ENCODE data around the gene RPAIN. TPM values are rescaled to one million over a fixed set of nuclear protein-coding genes. Genes with fewer than 3 reads are reported as not detected.

Gene RPAIN
- total and polyA plus RNA-seq, 5 donors from 2014 or later, result 32.3 to 79.3 (median 35.3) TPM

DNA sequence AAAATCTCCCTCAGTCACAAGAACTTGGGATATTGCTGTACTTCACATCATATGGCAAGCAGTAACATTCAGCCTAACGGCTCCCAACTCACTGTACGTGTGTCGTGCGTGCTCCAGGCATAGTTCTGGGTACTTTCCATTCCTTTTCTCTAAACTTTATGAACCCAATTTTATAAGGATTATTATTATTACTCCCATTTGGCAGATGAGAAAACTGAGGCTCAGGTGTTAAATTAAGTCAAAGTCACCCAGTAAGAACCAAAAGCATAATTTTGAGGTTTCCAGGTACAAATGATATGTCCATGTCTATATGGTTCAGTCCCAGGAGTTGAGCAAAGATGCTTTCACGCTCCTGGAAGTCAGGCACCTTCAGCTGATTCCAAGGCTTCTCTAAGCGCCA lies 23.7 kb downstream of the RPAIN start:
- Mint-ChIP-seq H3K9me3 (no peaks in the 10 kb centered on the region), H3K4me1 (peaks cover 0 to 14% (median 6%) of the 10 kb centered on the region in 4 donors), H3K27ac (no peak overlapping the region), H3K4me3 (no peak overlapping the region), H3K36me3 (peaks cover 30% of the 10 kb centered on the region), H3K27me3 (no peaks in the 10 kb centered on the region)
- ATAC-seq (ENCODE audit: low read depth in 2 of 2), result no peak
- peaks cover 39% of the 10 kb centered on the region for H3K36me3 ChIP-seq (ENCODE audit: control insufficient read depth, insufficient read depth, low read length)
- peaks cover 6% of the 10 kb centered on the region for H3K4me1 ChIP-seq (ENCODE audit: control insufficient read depth, insufficient read depth, low read length, poor library complexity, severe bottlenecking)
- H3K4me3 ChIP-seq (ENCODE audit: low read depth, low read length), result no peak overlapping the region
- no peaks in the 10 kb centered on the region for H3K27me3 ChIP-seq (ENCODE audit: control insufficient read depth, insufficient read depth, low read length)
- H3K9me3 ChIP-seq (ENCODE audit: control insufficient read depth in 2 of 2, low read length in 2 of 2), result no peaks in the 10 kb centered on the region
- no peak for DNase-seq
- no peak overlapping the region for H3K27ac ChIP-seq (ENCODE audit: insufficient read depth, low read length, poor library complexity, severe bottlenecking)

DNA sequence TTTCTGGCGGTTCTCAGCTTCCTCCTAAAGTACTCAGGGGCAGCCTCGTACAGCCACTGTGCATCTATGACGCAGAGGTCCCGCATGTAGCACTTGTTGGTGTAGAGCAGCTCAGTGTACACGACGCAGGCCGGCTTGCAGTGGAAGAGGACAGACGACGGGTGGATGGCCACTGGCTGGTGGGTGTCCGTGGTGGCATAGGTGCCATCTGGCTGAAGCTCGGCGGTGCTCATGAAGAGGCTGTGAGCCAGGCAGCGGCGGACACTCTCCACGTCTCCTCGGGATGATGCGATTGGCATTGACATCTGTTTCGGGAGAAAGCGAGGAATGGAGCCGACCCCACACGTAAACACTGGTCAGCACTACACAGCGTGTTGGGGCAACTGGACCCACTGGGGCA lies 24.2 kb downstream of the RPAIN start:
- Histone ChIP-seq H3K4me3 (ENCODE audit: low read depth, low read length) (no peak overlapping the region), H3K27me3 (ENCODE audit: control insufficient read depth, insufficient read depth, low read length) (no peaks in the 10 kb centered on the region), H3K4me1 (ENCODE audit: control insufficient read depth, insufficient read depth, low read length, poor library complexity, severe bottlenecking) (peaks cover 5% of the 10 kb centered on the region), H3K9me3 (ENCODE audit: control insufficient read depth in 2 of 2, low read length in 2 of 2) (no peaks in the 10 kb centered on the region), H3K36me3 (ENCODE audit: control insufficient read depth, insufficient read depth, low read length) (peaks cover 41% of the 10 kb centered on the region), H3K27ac (ENCODE audit: insufficient read depth, low read length, poor library complexity, severe bottlenecking) (no peak overlapping the region)
- Mint-ChIP-seq H3K36me3 (peaks cover 35% of the 10 kb centered on the region), H3K27ac (no peak overlapping the region), H3K4me1 (peaks cover 0 to 10% (median 5%) of the 10 kb centered on the region in 4 donors), H3K9me3 (no peaks in the 10 kb centered on the region), H3K4me3 (no peak overlapping the region), H3K27me3 (no peaks in the 10 kb centered on the region)
- DNase-seq (no peak), ATAC-seq (ENCODE audit: low read depth in 2 of 2) (no peak)

DNA sequence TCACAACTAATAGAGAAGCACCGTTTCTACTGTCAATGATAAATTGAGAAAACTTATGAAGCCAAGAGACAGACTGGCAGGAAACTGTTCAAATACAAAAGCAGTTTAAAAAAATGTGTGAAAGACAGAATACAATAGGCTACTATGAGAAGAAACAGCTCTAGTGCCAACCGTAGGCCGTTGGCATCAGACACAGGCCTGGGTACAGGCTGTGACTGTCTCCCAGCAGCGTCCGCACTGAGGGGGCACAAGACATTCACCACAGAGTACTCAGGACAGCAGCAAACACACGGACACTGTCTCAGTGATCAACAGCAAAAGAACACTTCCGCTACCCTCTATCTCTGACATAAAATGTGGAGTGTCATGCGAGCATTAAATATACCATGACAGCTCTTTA lies 26.8 kb downstream of the RPAIN start:
- Mint-ChIP-seq H3K9me3 (no peaks in the 10 kb centered on the region), H3K36me3 (peaks cover 53% of the 10 kb centered on the region), H3K4me3 (no peak overlapping the region), H3K27me3 (no peaks in the 10 kb centered on the region), H3K27ac (no peak overlapping the region), H3K4me1 (no peaks in the 10 kb centered on the region)
- no peak overlapping the region for H3K4me3 ChIP-seq (ENCODE audit: low read depth, low read length)
- no peak for DNase-seq
- H3K27ac ChIP-seq (ENCODE audit: insufficient read depth, low read length, poor library complexity, severe bottlenecking), result no peak overlapping the region
- H3K4me1 ChIP-seq (ENCODE audit: control insufficient read depth, insufficient read depth, low read length, poor library complexity, severe bottlenecking), result no peaks in the 10 kb centered on the region
- no peak for ATAC-seq (ENCODE audit: low read depth in 2 of 2)
- no peaks in the 10 kb centered on the region for H3K27me3 ChIP-seq (ENCODE audit: control insufficient read depth, insufficient read depth, low read length)
- H3K36me3 ChIP-seq (ENCODE audit: control insufficient read depth, insufficient read depth, low read length), result peaks cover 59% of the 10 kb centered on the region
- H3K9me3 ChIP-seq (ENCODE audit: control insufficient read depth in 2 of 2, low read length in 2 of 2), result no peaks in the 10 kb centered on the region

DNA sequence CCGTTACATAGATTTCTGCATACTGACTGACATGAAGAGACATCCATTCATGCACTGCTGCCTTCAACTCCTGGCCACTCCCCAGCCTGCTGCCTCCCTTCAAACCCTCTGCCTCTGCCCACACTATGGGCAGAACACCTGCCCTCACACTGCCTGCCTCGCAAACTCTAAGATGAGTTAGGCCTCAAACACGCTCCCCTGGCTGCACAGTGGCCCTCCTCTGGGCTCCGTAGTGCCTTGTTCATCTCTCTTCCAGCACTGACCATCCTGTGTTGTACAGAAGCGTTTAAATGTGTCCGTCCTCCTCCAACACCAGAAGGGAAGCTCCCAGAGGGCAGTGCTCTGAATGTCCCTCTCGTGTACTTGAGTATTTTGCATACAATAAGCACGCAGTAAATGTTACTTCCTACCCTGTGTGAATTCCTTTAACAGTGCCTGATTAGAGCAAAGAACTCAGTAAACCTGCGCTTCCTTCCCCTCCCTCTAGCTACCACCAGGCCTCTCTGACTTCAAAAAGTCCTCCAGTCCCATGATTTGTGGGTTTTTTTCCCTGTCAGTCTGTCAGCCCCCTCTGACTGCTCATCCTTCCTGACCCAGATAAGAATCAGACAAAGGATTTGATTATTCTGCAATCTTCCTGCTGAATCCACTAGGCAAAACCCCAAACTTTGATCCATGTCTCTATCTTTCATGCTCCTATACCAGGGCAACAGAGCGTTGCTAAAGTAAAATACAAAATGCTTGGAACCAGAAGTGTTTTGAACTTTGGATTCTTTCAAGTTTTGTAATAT lies 44.9 kb downstream of the RPAIN start:
- no peaks in the 10 kb centered on the region for H3K9me3 ChIP-seq (ENCODE audit: control insufficient read depth in 2 of 2, low read length in 2 of 2)
- H3K27ac ChIP-seq (ENCODE audit: insufficient read depth, low read length, poor library complexity, severe bottlenecking), result no peak overlapping the region
- no peak overlapping the region for H3K4me3 ChIP-seq (ENCODE audit: low read depth, low read length)
- Mint-ChIP-seq H3K27me3 (no peaks in the 10 kb centered on the region), H3K27ac (peak overlapping the region in 2 of 3 donors; percentile 32 to 83), H3K9me3 (peaks cover 0 to 2% (median 0%) of the 10 kb centered on the region in 7 donors), H3K4me1 (peaks cover 23 to 51% (median 39%) of the 10 kb centered on the region in 4 donors), H3K36me3 (peaks cover 10% of the 10 kb centered on the region), H3K4me3 (no peak overlapping the region)
- peaks cover 13% of the 10 kb centered on the region for H3K36me3 ChIP-seq (ENCODE audit: control insufficient read depth, insufficient read depth, low read length)
- ATAC-seq (ENCODE audit: low read depth in 2 of 2), result no peak
- DNase-seq, result no peak
- peaks cover 16% of the 10 kb centered on the region for H3K4me1 ChIP-seq (ENCODE audit: control insufficient read depth, insufficient read depth, low read length, poor library complexity, severe bottlenecking)
- no peaks in the 10 kb centered on the region for H3K27me3 ChIP-seq (ENCODE audit: control insufficient read depth, insufficient read depth, low read length)

DNA sequence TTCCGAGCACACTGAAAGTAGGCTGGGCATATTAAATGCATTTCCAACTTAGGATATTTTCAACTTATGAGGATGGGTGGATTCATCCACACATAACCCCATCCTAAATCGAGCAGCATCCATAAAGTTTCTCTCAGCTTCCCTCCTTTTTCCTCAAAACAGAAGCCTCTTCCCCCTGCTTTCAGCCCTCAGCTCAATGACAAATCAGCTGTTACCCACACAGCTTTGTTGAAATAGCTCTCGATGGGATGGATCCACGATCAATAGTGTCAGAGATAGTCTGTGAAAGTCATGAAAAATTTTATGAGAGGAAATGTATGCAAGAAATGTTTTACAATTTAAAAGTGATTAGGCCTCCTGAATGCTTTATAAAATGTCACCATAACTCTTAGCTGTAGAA lies 46.3 kb downstream of the RPAIN start:
- Histone ChIP-seq H3K36me3 (ENCODE audit: control insufficient read depth, insufficient read depth, low read length) (peaks cover 8% of the 10 kb centered on the region), H3K9me3 (ENCODE audit: control insufficient read depth in 2 of 2, low read length in 2 of 2) (no peaks in the 10 kb centered on the region), H3K27me3 (ENCODE audit: control insufficient read depth, insufficient read depth, low read length) (no peaks in the 10 kb centered on the region), H3K27ac (ENCODE audit: insufficient read depth, low read length, poor library complexity, severe bottlenecking) (no peak overlapping the region), H3K4me1 (ENCODE audit: control insufficient read depth, insufficient read depth, low read length, poor library complexity, severe bottlenecking) (peaks cover 16% of the 10 kb centered on the region), H3K4me3 (ENCODE audit: low read depth, low read length) (no peak overlapping the region)
- Mint-ChIP-seq H3K27ac (peak overlapping the region in 2 of 3 donors; percentile 59 to 64), H3K36me3 (peaks cover 5% of the 10 kb centered on the region), H3K4me3 (peak overlapping the region in 2 of 4 donors; percentile 76 to 87), H3K9me3 (peaks cover 0 to 2% (median 0%) of the 10 kb centered on the region in 7 donors), H3K27me3 (no peaks in the 10 kb centered on the region), H3K4me1 (peaks cover 23 to 53% (median 40%) of the 10 kb centered on the region in 4 donors)
- ATAC-seq (ENCODE audit: low read depth in 2 of 2) (no peak), DNase-seq (no peak)

DNA sequence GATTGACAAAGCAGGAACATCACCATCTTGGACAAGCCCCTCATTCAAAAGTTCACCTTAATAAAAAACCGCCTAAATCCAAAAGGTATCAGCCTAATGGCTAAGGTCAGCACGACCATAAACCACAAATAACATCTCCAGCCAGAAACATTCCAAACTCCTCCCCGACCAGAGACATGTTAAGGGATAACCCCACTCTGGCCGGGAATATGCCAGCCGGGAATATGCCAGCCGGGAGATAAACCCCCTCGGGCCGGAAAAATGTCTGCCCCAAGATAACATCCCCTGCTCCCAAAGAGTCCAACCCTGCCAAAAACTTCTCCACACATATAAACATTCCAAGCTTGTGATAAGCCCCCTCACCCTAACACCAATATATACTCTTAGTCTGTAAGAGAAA lies 47.4 kb downstream of the RPAIN start:
- Mint-ChIP-seq H3K4me1 (peaks cover 23 to 59% (median 40%) of the 10 kb centered on the region in 4 donors), H3K27me3 (no peaks in the 10 kb centered on the region), H3K9me3 (peaks cover 0 to 2% (median 0%) of the 10 kb centered on the region in 7 donors), H3K36me3 (peaks cover 5% of the 10 kb centered on the region), H3K4me3 (peak overlapping the region; percentile 87 to 93 (median 90)), H3K27ac (peak overlapping the region in 2 of 3 donors; percentile 80 to 83)
- ATAC-seq (ENCODE audit: low read depth in 2 of 2) (no peak), DNase-seq (no peak)
- Histone ChIP-seq H3K27me3 (ENCODE audit: control insufficient read depth, insufficient read depth, low read length) (no peaks in the 10 kb centered on the region), H3K36me3 (ENCODE audit: control insufficient read depth, insufficient read depth, low read length) (peaks cover 5% of the 10 kb centered on the region), H3K4me1 (ENCODE audit: control insufficient read depth, insufficient read depth, low read length, poor library complexity, severe bottlenecking) (peaks cover 16% of the 10 kb centered on the region), H3K27ac (ENCODE audit: insufficient read depth, low read length, poor library complexity, severe bottlenecking) (no peak overlapping the region), H3K9me3 (ENCODE audit: control insufficient read depth in 2 of 2, low read length in 2 of 2) (no peaks in the 10 kb centered on the region), H3K4me3 (ENCODE audit: low read depth, low read length) (peak overlapping the region; percentile 83)

DNA sequence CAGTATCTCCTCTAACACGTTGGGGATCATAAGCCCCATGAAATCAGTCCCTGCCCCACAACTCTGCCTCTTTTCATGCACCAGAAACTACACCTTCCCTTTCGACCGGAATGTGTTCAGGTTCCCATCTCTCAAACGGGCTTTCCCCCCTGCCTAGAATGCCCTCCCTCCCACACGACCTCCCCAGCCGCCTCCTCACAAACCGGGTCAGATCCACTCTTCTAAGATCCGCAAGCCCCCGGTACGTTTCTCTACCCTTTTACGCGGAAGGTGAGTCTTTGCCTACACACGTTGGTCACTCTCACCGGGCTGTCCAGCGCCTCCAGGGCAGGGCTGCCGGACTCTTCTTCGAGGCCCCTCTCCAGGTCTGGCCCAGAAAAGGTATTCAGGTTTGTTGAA lies 48.1 kb downstream of the RPAIN start:
- H3K4me3 Mint-ChIP-seq, result peak overlapping the region; percentile 87 to 93 (median 90)
- peak in 2 of 3 donors; percentile 19 to 27 for DNase-seq
- H3K4me1 Mint-ChIP-seq, result peaks cover 23 to 58% (median 39%) of the 10 kb centered on the region in 4 donors
- no peaks in the 10 kb centered on the region for H3K27me3 Mint-ChIP-seq
- peaks cover 0 to 2% (median 0%) of the 10 kb centered on the region in 7 donors for H3K9me3 Mint-ChIP-seq
- peaks cover 3% of the 10 kb centered on the region for H3K36me3 Mint-ChIP-seq
- H3K4me3 ChIP-seq (ENCODE audit: low read depth, low read length), result peak overlapping the region; percentile 83
- peak overlapping the region; percentile 47 for H3K27ac ChIP-seq (ENCODE audit: insufficient read depth, low read length, poor library complexity, severe bottlenecking)
- H3K27me3 ChIP-seq (ENCODE audit: control insufficient read depth, insufficient read depth, low read length), result no peaks in the 10 kb centered on the region
- H3K27ac Mint-ChIP-seq, result peak overlapping the region; percentile 22 to 83 (median 80)
- no peaks in the 10 kb centered on the region for H3K9me3 ChIP-seq (ENCODE audit: control insufficient read depth in 2 of 2, low read length in 2 of 2)
- peaks cover 7% of the 10 kb centered on the region for H3K36me3 ChIP-seq (ENCODE audit: control insufficient read depth, insufficient read depth, low read length)
- ATAC-seq (ENCODE audit: low read depth in 2 of 2), result peak; percentile 11 to 25
- peaks cover 16% of the 10 kb centered on the region for H3K4me1 ChIP-seq (ENCODE audit: control insufficient read depth, insufficient read depth, low read length, poor library complexity, severe bottlenecking)

DNA sequence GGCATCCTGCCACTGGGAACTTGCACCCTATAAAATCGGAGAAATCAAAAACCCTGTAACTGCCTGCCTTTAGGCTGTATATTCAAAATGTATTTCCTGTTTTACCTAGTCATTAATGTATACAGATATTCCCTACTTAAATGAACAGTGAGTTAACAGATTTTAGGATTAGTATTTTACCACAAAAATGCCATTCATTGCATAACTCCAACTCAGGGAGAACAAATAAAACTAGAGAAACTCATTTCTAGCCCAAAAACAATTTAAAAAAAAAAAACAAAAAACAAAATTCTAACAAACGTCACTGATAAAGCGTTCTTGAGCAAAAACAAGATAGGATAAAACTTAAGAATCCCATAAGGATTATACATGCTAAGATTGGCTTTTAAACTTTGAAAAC lies 52.5 kb downstream of the RPAIN start:
- no peak overlapping the region for H3K27ac ChIP-seq (ENCODE audit: insufficient read depth, low read length, poor library complexity, severe bottlenecking)
- peaks cover 14 to 40% (median 23%) of the 10 kb centered on the region in 4 donors for H3K4me1 Mint-ChIP-seq
- H3K27ac Mint-ChIP-seq, result no peak overlapping the region
- no peaks in the 10 kb centered on the region for H3K27me3 Mint-ChIP-seq
- peaks cover 9% of the 10 kb centered on the region for H3K4me1 ChIP-seq (ENCODE audit: control insufficient read depth, insufficient read depth, low read length, poor library complexity, severe bottlenecking)
- no peaks in the 10 kb centered on the region for H3K9me3 ChIP-seq (ENCODE audit: control insufficient read depth in 2 of 2, low read length in 2 of 2)
- no peaks in the 10 kb centered on the region for H3K27me3 ChIP-seq (ENCODE audit: control insufficient read depth, insufficient read depth, low read length)
- peaks cover 45% of the 10 kb centered on the region for H3K36me3 ChIP-seq (ENCODE audit: control insufficient read depth, insufficient read depth, low read length)
- peaks cover 24% of the 10 kb centered on the region for H3K36me3 Mint-ChIP-seq
- H3K9me3 Mint-ChIP-seq, result no peaks in the 10 kb centered on the region
- DNase-seq, result no peak
- no peak overlapping the region for H3K4me3 Mint-ChIP-seq
- H3K4me3 ChIP-seq (ENCODE audit: low read depth, low read length), result no peak overlapping the region
- no peak for ATAC-seq (ENCODE audit: low read depth in 2 of 2)
